Endothelial cell of umbilical vein (primary cell): ENCODE measurements around the gene ACVR1C. TPM values are rescaled to one million over a fixed set of nuclear protein-coding genes. Genes with fewer than 3 reads are reported as not detected.

Source experiments
- BruUV-seq: library from RNA; stranded (reverse); fragments of 400-500 nt; replicated peaks from 2 replicates; lab custom pipeline; 2021; lab: Mats Ljungman, UMichigan
- CTCF ChIA-PET: fragments of 300-600, 350-600 bp; sonication (Branson Sonifier 250); formaldehyde crosslinking; loops from one replicate; lab custom pipeline; 2021; ENCODE audit warnings: antibody characterized with exemption, inconsistent platforms; lab: Charles Lee
- POLR2A ChIA-PET: fragments of 300-600, 350-600 bp; sonication (Branson Sonifier 250); formaldehyde crosslinking; loops from one replicate; lab custom pipeline; 2021; ENCODE audit warnings: antibody characterized with exemption, inconsistent platforms; lab: Charles Lee
- DNase-seq: peaks from one replicate; pipeline ENCODE4 v3.0.0-alpha.2; 2011; ENCODE audit warnings: low read depth, low spot score
- FAIRE-seq: peaks from 2 replicates; lab custom pipeline; 2011; peaks lifted over from hg19 to GRCh38; lab: Jason Lieb, UNC
- H2AFZ ChIP-seq: 2 replicates; pipeline ENCODE4 v1.6.0; 2012; ENCODE audit warnings: low read depth, low read length, control low read depth, inconsistent platforms
- H3K27ac ChIP-seq: 2 replicates; pipeline ENCODE4 v1.5.1; 2011; ENCODE audit warnings: low read depth, mild to moderate bottlenecking, control low read depth, low read length, moderate library complexity; ENCODE audit not compliant: insufficient read depth
- H3K27me3 ChIP-seq, 2 experiments: 2 replicates each; pipeline versions ENCODE4 v1.6.0 to v1.6.1; 2011; ENCODE audit warnings: low read length in 2 of 2, mixed read lengths in 1 of 2; ENCODE audit not compliant: control insufficient read depth in 2 of 2, insufficient read depth in 2 of 2
- H3K36me3 ChIP-seq, 2 experiments: 2 replicates in 1 of 2; 3 replicates in 1 of 2; pipeline ENCODE4 v1.5.1; 2011; ENCODE audit warnings: low read length in 2 of 2, mild to moderate bottlenecking in 1 of 2, moderate library complexity in 1 of 2; ENCODE audit not compliant: control insufficient read depth in 2 of 2, insufficient read depth in 2 of 2; ENCODE audit errors: extremely low read depth in 1 of 2
- H3K4me1 ChIP-seq: 3 replicates; pipeline ENCODE4 v1.5.1; 2011; ENCODE audit warnings: mild to moderate bottlenecking, low read length; ENCODE audit not compliant: control insufficient read depth, insufficient read depth; ENCODE audit errors: extremely low read depth
- H3K4me2 ChIP-seq: 2 replicates; pipeline ENCODE4 v1.6.1; 2011; ENCODE audit warnings: low read length, control low read depth, mixed read lengths; ENCODE audit not compliant: insufficient read depth
- H3K4me3 ChIP-seq, 3 experiments: fragments of 200-600 bp in 1 of 3; sonication (generic), shearing (Covaris generic) in 1 of 3; replicated peaks in 1 of 3; 2 replicates each; pipeline ENCODE4 v1.5.1; 2011 to 2016; ENCODE audit warnings: control low read depth in 3 of 3, low read length in 3 of 3, mild to moderate bottlenecking in 2 of 3, inconsistent platforms in 1 of 3, low read depth in 1 of 3, moderate library complexity in 1 of 3; ENCODE audit not compliant: insufficient read depth in 1 of 3
- H3K79me2 ChIP-seq: 2 replicates; pipeline ENCODE4 v1.6.0; 2012; ENCODE audit warnings: low read length, inconsistent platforms; ENCODE audit not compliant: control insufficient read depth, insufficient read depth
- H3K9ac ChIP-seq: replicated peaks from 2 replicates; pipeline ENCODE3; 2011; ENCODE audit warnings: low read length, control low read depth; ENCODE audit not compliant: insufficient read depth; ENCODE audit errors: extremely low read depth
- H3K9me1 ChIP-seq: replicated peaks from 3 replicates; pipeline ENCODE4 v1.6.0; 2011; ENCODE audit warnings: mild to moderate bottlenecking, low read length; ENCODE audit not compliant: control insufficient read depth, insufficient read depth; ENCODE audit errors: extremely low read depth
- H3K9me3 ChIP-seq: replicated peaks from 2 replicates; pipeline ENCODE4 v1.5.1; 2012; ENCODE audit warnings: low read length, inconsistent platforms; ENCODE audit not compliant: control insufficient read depth, insufficient read depth
- H4K20me1 ChIP-seq: replicated peaks from 2 replicates; pipeline ENCODE3; 2011; ENCODE audit warnings: mild to moderate bottlenecking, low read length; ENCODE audit not compliant: control insufficient read depth, insufficient read depth; ENCODE audit errors: extremely low read depth
- EZH2 ChIP-seq: IDR thresholded peaks from 2 replicates; pipeline ENCODE4 v1.6.1; 2012; ENCODE audit warnings: borderline replicate concordance, low read depth, mild to moderate bottlenecking, moderate library complexity, low read length, inconsistent platforms; ENCODE audit not compliant: severe bottlenecking
- FOS ChIP-seq: IDR thresholded peaks from 2 replicates; pipeline ENCODE4 v1.6.1; 2011; ENCODE audit warnings: mild to moderate bottlenecking, low read length, moderate library complexity, borderline replicate concordance; ENCODE audit not compliant: insufficient read depth
- GATA2 ChIP-seq: IDR thresholded peaks from 2 replicates; pipeline ENCODE4 v1.7.0; 2011; ENCODE audit warnings: low read depth, mild to moderate bottlenecking, moderate library complexity, mixed read lengths, low read length; ENCODE audit not compliant: insufficient read length, insufficient read depth
- JUN ChIP-seq: IDR thresholded peaks from 2 replicates; pipeline ENCODE4 v1.6.1; 2011; ENCODE audit warnings: borderline replicate concordance, low read depth; ENCODE audit not compliant: insufficient read length, insufficient read depth
- MYC ChIP-seq: IDR thresholded peaks from one replicate; pipeline ENCODE4 v1.6.1; 2011; ENCODE audit warnings: mild to moderate bottlenecking, low read depth, low read length
- POLR2A ChIP-seq: IDR thresholded peaks from 2 replicates; pipeline ENCODE4 v1.6.1; 2012; ENCODE audit warnings: low read depth, mild to moderate bottlenecking, control low read depth, low read length
- POLR2AphosphoS5 ChIP-seq: IDR thresholded peaks from 2 replicates; pipeline ENCODE4 v1.6.1; 2012; ENCODE audit warnings: low read depth, mild to moderate bottlenecking, control low read depth, low read length, moderate library complexity; ENCODE audit not compliant: insufficient read depth
- dilution Hi-C: fragments of 300-500 bp; cut with MboI; formaldehyde crosslinking; loops from one replicate; pipeline ENCODE4 v1.15.0; 2019; ENCODE audit warnings: low sequenced_read_pairs; ENCODE audit not compliant: extremely low pct_ligation_motif_present
- intact Hi-C: fragments of 100-400 bp; cut with micrococcal nuclease; formaldehyde crosslinking; loops from one replicate; pipeline ENCODE4 v1.10.0; 2022
- polyA plus RNA-seq, 4 experiments: library from polyadenylated mRNA; depleted of rRNA in 3 of 4; stranded (reverse) in 3 of 4; unstranded in 1 of 4; fragments of >200 nt; gene quantifications; 2 replicates each; pipeline versions ENCODE4 v1.2.1 to v1.2.3, GENCODE V29; 2011 to 2012; ENCODE audit warnings: missing spikeins in 1 of 4
- total RNA-seq: library from RNA; stranded (reverse); gene quantifications from 2 replicates; pipeline ENCODE4 v1.2.3, GENCODE V29; 2021
- TF ChIP-seq, protein P1 (sequence below), 2 donors: IDR thresholded peaks; 1 replicate in 1 of 2; 2 replicates in 1 of 2; pipeline ENCODE4 v1.5.1; 2011; ENCODE audit warnings: low read length in 2 of 2, mild to moderate bottlenecking in 2 of 2, moderate library complexity in 2 of 2, control low read depth in 1 of 2, inconsistent platforms in 1 of 2, low read depth in 1 of 2; ENCODE audit not compliant: insufficient read depth in 1 of 2; ENCODE audit errors: extremely low read depth in 1 of 2
- TF ChIP-seq, protein P2 (sequence below): IDR thresholded peaks from 2 replicates; pipeline ENCODE4 v1.6.1; 2011; ENCODE audit not compliant: insufficient read depth, insufficient read length

The ACVR1C gene
- total and polyA plus RNA-seq, 2 donors (not counting 3 experiments of a cell fraction or from before 2014, with no cell fraction given), result not detected

- Histone ChIP-seq H3K27me3 (peaks cover 0 to 3% of the 10 kb centered on the region in 2 experiments), H3K4me1 (no peaks in the 10 kb centered on the region), H3K4me2 (no peak overlapping the region), H3K27ac (no peak overlapping the region), H3K79me2 (no peaks in the 10 kb centered on the region), H2AFZ (no peak overlapping the region), H3K9me3 (no peaks in the 10 kb centered on the region), H3K9ac (no peak overlapping the region), H3K36me3 (no peaks in the 10 kb centered on the region), H3K9me1 (no peaks in the 10 kb centered on the region), H4K20me1 (no peaks in the 10 kb centered on the region), H3K4me3 (no peak overlapping the region)
- ChIA-PET POLR2A (no interaction called here), CTCF (no interaction called here)
- FAIRE-seq (no peak), DNase-seq (no peak)
- dilution Hi-C loops (no loop called here), intact Hi-C loops (no loop called here)
- no TSS peak for BruUV-seq
- no peak for TF ChIP-seq EZH2
- TF ChIP-seq POLR2A, result no peak
- no peak for TF ChIP-seq MYC
- TF ChIP-seq, protein P1, sequence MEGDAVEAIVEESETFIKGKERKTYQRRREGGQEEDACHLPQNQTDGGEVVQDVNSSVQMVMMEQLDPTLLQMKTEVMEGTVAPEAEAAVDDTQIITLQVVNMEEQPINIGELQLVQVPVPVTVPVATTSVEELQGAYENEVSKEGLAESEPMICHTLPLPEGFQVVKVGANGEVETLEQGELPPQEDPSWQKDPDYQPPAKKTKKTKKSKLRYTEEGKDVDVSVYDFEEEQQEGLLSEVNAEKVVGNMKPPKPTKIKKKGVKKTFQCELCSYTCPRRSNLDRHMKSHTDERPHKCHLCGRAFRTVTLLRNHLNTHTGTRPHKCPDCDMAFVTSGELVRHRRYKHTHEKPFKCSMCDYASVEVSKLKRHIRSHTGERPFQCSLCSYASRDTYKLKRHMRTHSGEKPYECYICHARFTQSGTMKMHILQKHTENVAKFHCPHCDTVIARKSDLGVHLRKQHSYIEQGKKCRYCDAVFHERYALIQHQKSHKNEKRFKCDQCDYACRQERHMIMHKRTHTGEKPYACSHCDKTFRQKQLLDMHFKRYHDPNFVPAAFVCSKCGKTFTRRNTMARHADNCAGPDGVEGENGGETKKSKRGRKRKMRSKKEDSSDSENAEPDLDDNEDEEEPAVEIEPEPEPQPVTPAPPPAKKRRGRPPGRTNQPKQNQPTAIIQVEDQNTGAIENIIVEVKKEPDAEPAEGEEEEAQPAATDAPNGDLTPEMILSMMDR (IDR thresholded peaks at IDR 0.05; ENCODE audit: extremely low read depth in 1 of 2, insufficient read depth in 1 of 2, low read depth in 1 of 2, low read length in 2 of 2), result no peak
- TF ChIP-seq, protein P2, sequence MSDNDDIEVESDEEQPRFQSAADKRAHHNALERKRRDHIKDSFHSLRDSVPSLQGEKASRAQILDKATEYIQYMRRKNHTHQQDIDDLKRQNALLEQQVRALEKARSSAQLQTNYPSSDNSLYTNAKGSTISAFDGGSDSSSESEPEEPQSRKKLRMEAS, result no peak
- TF ChIP-seq FOS, result no peak
- TF ChIP-seq POLR2AphosphoS5, result no peak
- TF ChIP-seq JUN, result no peak
- no peak for TF ChIP-seq GATA2
These were observed 17.6 kb downstream of the ACVR1C start for GRCh38 chr2:157611110-157611509.
